ENCODE data around the gene CLEC17A.
A peak's percentile ranks its signal among the peaks of the same experiment; 100 is the strongest.
"Not testable (repeated sequence)": the region's sequence is repeated elsewhere in the genome, so short reads cannot be mapped to it uniquely, and the experiment has no call there.

The CLEC17A gene

GRCh38 chr19:14582894-14583340 lies at the start of gene CLEC17A:
TSS of gene CLEC17A (plus strand) at chr19:14583084. CDS start at chr19:14583161, 77 bp downstream.
- DNase-seq = no peak

- DNase-seq = no peak
Measured at GRCh38 chr19:14533450-14533849, 49.4 kb upstream of the CLEC17A start.

DNA sequence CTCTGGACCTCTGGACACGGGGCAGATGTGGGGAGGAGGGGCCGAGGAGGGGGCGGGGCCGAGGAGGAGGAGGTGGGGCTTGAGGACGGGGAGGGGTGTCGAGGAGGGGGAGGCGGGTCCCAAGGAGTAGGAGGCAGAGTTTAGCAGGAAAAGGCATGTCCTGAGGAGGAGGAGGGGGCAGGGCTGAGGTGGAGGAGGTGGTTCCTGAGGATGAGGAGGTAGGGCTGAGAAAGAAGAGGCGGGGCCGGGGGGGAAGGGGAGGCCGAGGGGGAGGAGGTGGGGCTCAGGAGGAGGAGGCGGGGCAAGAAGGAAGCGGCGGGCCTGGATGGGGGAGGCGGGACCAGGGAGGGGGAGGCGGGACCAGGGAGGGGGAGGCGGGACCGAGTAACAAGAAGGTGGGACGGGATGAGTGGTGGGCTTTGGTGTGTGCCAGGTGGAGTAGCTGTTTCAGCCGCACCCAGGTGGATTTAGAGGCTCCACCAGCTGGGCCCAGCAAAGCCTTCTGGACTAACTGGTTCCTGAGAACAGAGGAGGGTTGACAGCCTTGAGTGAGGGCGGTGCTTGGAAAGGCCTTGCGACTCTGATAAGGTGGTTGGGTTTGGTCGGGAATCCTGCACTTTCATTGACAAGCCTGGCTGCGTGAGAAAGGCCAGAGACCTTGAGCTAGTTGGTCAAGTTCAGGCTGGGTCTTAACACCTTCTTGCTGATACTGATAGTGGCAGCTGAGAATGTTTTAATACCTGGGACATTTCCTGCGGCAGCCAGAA lies 45.8 kb upstream of the CLEC17A start:
- no peak for DNase-seq

GRCh38 chr19:14540741-14541525 lies 42.0 kb upstream of the CLEC17A start:
- DNase-seq = no peak

DNA sequence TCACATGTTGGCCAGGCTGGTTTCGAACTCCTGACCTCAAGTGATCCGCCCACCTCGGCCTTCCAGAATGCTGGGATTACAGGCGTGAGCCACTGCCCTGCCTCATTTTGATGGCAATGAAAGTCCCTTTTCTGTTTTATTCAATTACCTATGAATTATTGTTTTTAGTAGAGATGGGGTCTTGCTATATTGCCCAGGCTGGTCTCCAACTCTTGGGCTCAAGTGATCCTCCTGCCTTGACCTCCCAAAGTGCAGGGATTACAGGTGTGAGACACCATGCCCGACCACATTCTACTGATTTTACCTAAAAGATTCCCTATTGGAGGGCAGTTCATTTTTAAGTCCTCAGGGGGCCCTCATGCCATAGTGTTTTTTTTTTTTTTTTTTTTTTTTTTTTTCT lies 40.9 kb upstream of the CLEC17A start:
- not testable (repeated sequence) for DNase-seq

DNA sequence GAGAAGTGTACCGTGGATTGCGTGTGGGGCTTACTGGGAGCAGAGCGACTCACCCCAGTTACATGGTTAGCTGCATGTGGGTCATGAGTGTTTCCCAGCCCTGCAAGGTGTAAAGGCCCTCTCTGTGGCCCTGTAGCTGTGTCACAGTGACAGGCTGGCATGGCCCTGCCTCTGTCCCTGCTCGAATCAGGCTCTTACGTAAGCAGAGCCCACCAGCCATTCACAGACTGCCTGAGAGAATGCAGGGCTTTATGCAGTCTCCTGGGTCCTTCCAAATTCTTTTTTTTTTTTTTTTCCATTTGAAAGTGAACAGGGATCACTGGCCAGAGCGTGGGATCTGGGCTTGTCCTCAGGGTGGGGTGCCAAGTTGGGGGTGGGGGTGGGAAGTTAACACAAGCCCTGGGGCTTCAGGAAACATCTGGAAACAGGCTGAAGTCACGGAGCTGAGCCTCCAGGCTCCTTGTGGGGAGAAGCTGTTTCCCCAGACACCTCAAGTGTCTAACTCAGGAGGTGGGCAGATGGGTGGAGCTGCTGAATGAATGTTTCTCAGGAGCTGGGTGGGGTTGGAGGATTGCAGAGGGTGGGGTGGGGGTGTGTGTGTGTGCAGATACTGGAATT lies 40.1 kb upstream of the CLEC17A start:
- DNase-seq = no peak

DNA sequence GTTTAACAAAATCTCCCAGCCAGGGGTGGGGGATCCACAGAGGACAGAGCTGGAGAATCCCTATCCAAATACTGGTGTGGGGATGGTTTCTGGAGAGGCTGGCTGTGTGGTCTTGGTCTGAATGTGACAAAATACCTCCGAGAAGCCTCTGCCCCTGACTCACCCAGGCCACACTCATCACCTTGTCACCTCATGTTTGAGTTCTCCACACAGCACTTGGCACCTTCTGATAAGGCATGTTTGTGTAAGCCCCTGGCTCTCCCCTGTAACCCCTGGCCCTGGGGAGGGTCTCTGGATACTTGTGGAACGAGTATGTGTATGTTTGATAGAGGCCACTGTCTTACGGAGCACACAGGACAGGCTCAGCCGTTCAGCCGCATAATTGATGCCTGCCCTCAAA lies 38.8 kb upstream of the CLEC17A start:
- DNase-seq = no peak

GRCh38 chr19:14544977-14545715 lies 37.7 kb upstream of the CLEC17A start:
- DNase-seq = no peak

DNA sequence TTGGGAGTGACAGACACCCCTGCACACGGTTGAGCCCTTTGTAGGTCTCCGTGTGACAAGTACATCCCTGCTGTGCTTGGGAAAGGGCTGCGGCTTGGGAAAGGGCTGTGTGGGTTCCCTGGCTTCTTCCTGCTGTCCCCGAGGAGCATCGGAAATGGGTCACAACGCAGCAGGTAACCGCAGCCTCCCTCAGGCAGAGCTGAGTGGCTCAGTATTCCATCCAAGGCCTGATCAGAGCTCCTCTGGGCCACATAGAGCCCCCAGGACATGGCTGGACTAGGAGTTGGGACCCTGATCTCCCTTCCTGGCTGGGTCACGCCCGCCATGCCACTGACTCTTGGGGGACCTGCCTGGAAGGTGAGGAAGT lies 37.2 kb upstream of the CLEC17A start:
- DNase-seq = no peak

GRCh38 chr19:14550201-14550754 lies 32.6 kb upstream of the CLEC17A start:
- DNase-seq = no peak

DNA sequence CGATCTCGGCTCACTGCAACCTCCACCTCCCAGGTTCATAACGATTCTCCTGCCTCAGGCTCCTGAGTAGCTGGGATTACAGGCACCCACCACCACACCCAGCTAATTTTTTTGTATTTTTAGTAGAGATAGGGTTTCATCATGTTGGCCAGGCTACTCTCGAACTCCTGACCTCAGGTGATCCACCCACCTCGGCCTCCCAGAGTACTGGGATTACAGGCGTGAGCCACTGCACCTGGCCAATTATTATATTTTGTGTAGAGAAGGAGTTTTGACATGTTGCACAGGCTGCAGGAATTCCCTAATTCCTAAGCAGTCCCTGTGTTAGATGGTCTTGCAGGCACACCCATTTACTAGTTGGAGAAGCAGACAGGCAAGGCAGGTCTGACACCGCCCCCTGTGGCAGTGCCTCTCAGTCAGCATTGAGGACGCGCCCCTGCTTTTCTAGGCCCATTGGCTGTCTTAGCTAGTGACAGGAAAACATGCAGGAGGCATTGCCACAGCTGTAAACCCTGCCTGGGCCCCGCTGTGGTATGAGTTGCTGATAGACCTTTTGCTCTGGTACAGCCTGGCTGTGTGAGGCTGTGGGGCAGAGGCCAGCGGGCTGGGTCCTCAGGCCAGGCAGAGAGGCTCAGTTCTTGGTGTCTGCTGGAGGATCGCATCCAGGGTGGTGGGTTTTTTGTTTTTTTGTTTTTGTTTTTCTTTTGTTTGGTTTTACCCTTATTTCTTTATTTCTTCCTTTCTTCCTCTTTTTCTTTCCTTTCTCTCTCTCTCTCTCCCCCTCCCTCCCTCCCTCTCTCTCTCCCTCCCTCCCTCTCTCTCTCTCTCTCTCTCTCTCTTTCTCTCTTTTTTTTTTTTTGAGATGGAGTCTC lies 31.5 kb upstream of the CLEC17A start:
- peak; percentile 81 for DNase-seq

GRCh38 chr19:14552006-14552360 lies 30.9 kb upstream of the CLEC17A start:
- not testable (repeated sequence) for DNase-seq

- DNase-seq = no peak
Measured at GRCh38 chr19:14553042-14553938, 29.6 kb upstream of the CLEC17A start.

DNA sequence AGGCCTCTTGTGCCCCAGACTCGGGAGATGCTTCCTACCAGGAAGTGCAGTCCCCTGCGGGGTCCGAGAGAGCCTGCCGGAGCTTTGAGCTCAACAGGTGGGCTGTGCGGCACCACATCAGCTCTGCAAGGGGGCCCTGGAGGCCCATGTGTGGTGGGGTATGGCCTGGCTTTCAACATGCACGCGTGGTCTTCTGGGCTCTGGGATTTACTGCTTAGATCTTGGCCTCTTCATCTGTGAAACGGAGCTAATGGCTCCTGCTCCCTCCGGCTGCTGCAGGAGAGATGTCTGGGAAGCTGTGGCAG lies 29.0 kb upstream of the CLEC17A start:
- DNase-seq = no peak

DNA sequence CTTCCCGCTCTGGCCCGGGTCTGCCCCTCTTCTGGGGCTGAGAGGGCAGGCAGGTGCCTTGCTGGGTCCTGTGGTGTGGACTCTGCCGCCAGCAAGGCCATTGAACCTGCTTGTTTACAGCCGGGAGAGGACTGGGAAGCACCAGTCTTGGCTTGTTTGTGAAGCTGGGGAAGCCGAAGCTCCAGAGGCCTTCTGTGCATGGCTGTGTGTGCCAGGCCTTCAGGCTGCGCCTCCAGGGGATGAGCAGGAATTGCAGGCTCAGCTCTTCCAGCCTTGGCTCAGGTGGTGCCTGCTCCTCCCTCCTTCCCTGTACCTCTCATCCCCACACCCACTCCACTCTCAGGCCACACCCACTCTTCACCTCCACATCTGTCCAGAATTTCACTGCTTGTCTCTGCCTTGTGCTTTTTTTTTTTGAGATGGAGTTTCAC lies 28.5 kb upstream of the CLEC17A start:
- DNase-seq = no peak

DNA sequence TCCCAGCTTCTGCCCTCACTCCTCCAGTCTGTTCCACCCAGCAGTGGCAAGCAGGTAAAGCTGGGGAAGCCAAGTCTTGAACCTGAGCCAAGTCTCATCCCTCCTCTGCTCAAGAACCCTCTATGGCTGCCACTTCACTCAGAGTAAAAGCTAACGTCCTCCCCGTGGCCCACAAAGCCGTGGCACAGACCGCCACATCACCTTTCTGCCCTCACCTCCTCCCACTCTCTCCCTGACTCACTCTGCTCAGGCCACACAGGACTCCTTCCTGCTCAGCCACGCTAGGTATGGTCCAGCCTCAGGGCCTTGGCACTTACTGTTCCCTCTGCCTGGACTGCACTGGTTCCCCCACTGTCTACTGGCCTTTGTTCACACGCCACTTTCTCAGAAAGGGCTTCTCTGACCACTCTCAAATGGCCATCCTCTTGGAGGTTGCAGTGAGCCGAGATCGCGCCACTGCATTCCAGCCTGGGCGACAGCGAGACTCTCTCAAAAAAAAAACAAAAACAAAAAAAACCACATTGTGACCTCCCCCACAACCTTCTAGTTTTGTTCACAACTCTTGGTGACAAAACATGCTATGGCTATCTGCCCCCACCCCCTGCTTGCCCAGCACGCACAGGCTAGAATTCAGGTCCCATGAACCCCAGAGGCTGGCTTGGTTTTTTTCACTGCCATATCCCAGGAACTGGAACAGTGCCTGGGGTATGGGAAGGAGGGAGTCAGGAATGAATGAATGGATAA lies 26.8 kb upstream of the CLEC17A start:
- no peak for DNase-seq

DNA sequence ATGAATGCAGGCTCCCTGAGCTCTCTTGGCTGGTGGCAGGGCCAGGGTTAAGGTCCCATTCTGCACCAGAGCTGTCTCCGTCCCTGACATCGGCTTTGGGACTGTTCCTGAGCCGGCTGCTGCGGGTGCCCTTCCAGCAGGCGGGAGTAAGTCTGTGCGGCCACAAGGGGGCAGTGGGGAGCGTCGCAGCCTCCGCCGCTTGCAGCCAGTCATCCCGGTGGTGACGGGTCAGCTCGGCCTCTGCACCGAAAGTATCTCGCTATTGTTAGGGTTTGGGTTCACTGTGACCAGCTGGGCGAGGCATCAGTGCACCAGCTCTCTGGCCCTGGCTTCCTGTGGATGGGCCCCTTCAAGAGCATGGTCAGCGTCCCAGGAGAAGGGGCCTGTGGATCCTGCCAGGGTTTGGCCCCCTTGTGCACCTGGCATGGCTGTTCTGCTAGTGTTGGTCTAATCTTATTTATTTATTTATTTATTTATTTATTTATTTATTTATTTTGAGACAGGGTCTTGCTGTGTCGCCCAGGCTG lies 26.2 kb upstream of the CLEC17A start:
- DNase-seq = peak; percentile 5

- no peak for DNase-seq
Measured at GRCh38 chr19:14558370-14559066, 24.4 kb upstream of the CLEC17A start.

All from KG1 (cell line).